CD4-positive, alpha-beta T cell treated with Interleukin-10 for 1 hour (primary cell): Measurements from ENCODE around the gene CAMKK2.
"Not testable (repeated sequence)": the region's sequence is repeated elsewhere in the genome, so short reads cannot be mapped to it uniquely, and the experiment has no call there.

Source experiments
- DNase-seq: peaks from one replicate; pipeline ENCODE4 v3.0.0-alpha.2; 2020

Gene CAMKK2

GRCh38 chr12:121245031-121245430 is 51.5 kb downstream of the CAMKK2 start:
- DNase-seq, result no peak

GRCh38 chr12:121241156-121241970 is 55.1 kb downstream of the CAMKK2 start:
- DNase-seq, result no peak

GRCh38 chr12:121240484-121241101 is 55.9 kb downstream of the CAMKK2 start:
- peak; percentile 93 for DNase-seq

GRCh38 chr12:121240062-121240420 is 56.5 kb downstream of the CAMKK2 start:
- no peak for DNase-seq

- DNase-seq, result peak; percentile 12
Observed at GRCh38 chr12:121239351-121240061, 57.0 kb downstream of the CAMKK2 start.

- no peak for DNase-seq
Observed at GRCh38 chr12:121238604-121239350, 57.7 kb downstream of the CAMKK2 start.

- DNase-seq, result no peak
Observed at GRCh38 chr12:121238086-121238485, 58.4 kb downstream of the CAMKK2 start.

GRCh38 chr12:121237415-121237814 is 59.1 kb downstream of the CAMKK2 start:
- DNase-seq, result no peak

- DNase-seq, result no peak
Observed at GRCh38 chr12:121236776-121237175, 59.7 kb downstream of the CAMKK2 start.

- DNase-seq, result no peak
Observed at GRCh38 chr12:121233628-121234020, 62.9 kb downstream of the CAMKK2 start.

GRCh38 chr12:121232977-121233627 is 63.4 kb downstream of the CAMKK2 start:
- no peak for DNase-seq

GRCh38 chr12:121232163-121232562 is 64.3 kb downstream of the CAMKK2 start:
- no peak for DNase-seq

GRCh38 chr12:121230538-121230907 is 66.0 kb downstream of the CAMKK2 start:
- DNase-seq, result no peak

- DNase-seq, result peak; percentile 64
Observed at GRCh38 chr12:121229826-121230537, 66.5 kb downstream of the CAMKK2 start.

GRCh38 chr12:121228919-121229665 is 67.4 kb downstream of the CAMKK2 start:
- no peak for DNase-seq

- no peak for DNase-seq
Observed at GRCh38 chr12:121227294-121227693, 69.2 kb downstream of the CAMKK2 start.

GRCh38 chr12:121226871-121227270 is 69.6 kb downstream of the CAMKK2 start:
- not testable (repeated sequence) for DNase-seq

- DNase-seq, result no peak
Observed at GRCh38 chr12:121226399-121226798, 70.1 kb downstream of the CAMKK2 start.

GRCh38 chr12:121224591-121224990 is 71.9 kb downstream of the CAMKK2 start:
- DNase-seq, result peak; percentile 55

GRCh38 chr12:121223292-121224285 is 72.9 kb downstream of the CAMKK2 start:
- DNase-seq, result peak; percentile 46
